Measurements from ENCODE around the gene DNAH10.

DNAH10 gene, protein sequence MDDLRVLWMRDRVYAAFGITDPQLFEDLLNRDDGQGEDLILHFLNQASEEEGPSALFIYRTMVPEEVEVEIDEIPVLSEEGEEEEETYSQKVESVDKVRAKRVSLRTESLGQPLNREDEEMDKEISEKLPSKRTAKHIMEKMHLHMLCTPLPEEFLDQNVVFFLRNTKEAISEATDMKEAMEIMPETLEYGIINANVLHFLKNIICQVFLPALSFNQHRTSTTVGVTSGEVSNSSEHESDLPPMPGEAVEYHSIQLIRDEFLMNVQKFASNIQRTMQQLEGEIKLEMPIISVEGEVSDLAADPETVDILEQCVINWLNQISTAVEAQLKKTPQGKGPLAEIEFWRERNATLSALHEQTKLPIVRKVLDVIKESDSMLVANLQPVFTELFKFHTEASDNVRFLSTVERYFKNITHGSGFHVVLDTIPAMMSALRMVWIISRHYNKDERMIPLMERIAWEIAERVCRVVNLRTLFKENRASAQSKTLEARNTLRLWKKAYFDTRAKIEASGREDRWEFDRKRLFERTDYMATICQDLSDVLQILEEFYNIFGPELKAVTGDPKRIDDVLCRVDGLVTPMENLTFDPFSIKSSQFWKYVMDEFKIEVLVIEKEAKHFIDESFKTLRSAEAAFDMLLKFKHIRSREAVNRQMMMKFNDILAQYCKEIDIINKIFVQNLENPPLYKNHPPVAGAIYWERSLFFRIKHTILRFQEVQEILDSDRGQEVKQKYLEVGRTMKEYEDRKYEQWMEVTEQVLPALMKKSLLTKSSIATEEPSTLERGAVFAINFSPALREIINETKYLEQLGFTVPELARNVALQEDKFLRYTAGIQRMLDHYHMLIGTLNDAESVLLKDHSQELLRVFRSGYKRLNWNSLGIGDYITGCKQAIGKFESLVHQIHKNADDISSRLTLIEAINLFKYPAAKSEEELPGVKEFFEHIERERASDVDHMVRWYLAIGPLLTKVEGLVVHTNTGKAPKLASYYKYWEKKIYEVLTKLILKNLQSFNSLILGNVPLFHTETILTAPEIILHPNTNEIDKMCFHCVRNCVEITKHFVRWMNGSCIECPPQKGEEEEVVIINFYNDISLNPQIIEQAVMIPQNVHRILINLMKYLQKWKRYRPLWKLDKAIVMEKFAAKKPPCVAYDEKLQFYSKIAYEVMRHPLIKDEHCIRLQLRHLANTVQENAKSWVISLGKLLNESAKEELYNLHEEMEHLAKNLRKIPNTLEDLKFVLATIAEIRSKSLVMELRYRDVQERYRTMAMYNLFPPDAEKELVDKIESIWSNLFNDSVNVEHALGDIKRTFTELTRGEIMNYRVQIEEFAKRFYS (N-terminal part only)

DNA sequence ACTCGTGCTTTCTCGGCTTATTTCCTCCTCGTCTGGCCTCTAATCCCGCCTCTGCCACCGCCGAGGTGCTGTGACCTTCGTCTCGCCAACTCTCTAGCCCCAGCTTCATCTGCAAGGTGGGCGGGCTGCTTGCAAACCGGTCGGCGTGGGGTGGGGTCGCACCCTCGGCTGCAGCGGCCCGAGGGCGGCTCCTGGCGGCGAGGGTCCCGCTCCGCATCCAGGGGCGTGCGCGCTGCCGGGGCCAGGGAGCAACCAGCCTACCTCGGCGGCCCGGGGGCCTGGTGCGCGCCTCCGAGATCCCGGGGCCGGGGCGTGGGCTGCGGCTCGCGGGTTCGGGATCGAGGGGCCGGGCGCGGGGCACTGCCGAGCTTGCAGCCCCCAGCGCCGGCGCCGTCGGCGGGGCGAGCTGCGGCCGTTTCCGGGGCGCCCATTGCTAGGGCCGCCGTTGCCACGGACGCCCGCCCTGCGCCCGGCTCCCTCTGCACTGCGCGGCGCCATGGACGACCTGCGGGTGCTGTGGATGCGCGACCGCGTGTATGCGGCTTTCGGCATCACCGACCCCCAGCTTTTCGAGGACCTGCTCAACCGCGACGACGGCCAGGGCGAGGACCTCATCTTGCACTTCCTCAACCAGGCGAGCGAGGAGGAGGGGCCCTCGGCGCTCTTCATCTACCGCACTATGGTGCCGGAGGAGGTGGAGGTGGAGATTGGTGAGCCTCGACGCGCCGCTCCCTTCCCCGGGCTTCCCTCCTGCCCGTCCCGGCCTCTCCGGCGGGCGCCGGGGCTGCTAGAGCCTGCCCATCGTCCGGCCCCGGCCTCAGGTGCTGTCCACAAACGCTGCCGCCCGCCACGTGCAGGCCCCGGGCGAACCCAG, at the start of gene DNAH10:
Gene DNAH10, plus strand, starts transcription at position 461 of the 874 bp plus-strand sequence. Its CDS starts 36 bp downstream, at position 497.
- peak; percentile 34 for DNase-seq (ENCODE audit: low read depth)
- no peak within 1 kb of the TSS for H3K4me3 ChIP-seq (ENCODE audit: low read depth, low read length)

GRCh38 chr12:123712780-123713319, 49.3 kb upstream of the DNAH10 start:
- no peak for TF ChIP-seq POLR2A (IDR thresholded peaks at IDR 0.05; ENCODE audit: extremely low read depth, insufficient read length)
- TF ChIP-seq, protein P1, sequence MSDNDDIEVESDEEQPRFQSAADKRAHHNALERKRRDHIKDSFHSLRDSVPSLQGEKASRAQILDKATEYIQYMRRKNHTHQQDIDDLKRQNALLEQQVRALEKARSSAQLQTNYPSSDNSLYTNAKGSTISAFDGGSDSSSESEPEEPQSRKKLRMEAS (IDR thresholded peaks at IDR 0.05; ENCODE audit: low read depth, low read length) = no peak
- TF ChIP-seq, protein P2, sequence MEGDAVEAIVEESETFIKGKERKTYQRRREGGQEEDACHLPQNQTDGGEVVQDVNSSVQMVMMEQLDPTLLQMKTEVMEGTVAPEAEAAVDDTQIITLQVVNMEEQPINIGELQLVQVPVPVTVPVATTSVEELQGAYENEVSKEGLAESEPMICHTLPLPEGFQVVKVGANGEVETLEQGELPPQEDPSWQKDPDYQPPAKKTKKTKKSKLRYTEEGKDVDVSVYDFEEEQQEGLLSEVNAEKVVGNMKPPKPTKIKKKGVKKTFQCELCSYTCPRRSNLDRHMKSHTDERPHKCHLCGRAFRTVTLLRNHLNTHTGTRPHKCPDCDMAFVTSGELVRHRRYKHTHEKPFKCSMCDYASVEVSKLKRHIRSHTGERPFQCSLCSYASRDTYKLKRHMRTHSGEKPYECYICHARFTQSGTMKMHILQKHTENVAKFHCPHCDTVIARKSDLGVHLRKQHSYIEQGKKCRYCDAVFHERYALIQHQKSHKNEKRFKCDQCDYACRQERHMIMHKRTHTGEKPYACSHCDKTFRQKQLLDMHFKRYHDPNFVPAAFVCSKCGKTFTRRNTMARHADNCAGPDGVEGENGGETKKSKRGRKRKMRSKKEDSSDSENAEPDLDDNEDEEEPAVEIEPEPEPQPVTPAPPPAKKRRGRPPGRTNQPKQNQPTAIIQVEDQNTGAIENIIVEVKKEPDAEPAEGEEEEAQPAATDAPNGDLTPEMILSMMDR (IDR thresholded peaks at IDR 0.05; ENCODE audit: low read depth, low read length) = no peak
- TF ChIP-seq MYC (IDR thresholded peaks at IDR 0.05; ENCODE audit: low read depth, low read length) = no peak
- peak overlapping the region; percentile 80 for H3K4me3 ChIP-seq (ENCODE audit: low read depth, low read length)
- DNase-seq (ENCODE audit: low read depth) = peak; percentile 32

More for the DNA sequence above, at the start of gene DNAH10:
- no peak for TF ChIP-seq MYC (IDR thresholded peaks at IDR 0.05; ENCODE audit: low read depth, low read length)
- TF ChIP-seq, protein P1 (IDR thresholded peaks at IDR 0.05; ENCODE audit: low read depth, low read length) = no peak
- TF ChIP-seq POLR2A (IDR thresholded peaks at IDR 0.05; ENCODE audit: extremely low read depth, insufficient read length) = no peak
- TF ChIP-seq, protein P2 (IDR thresholded peaks at IDR 0.05; ENCODE audit: low read depth, low read length) = no peak

DNA sequence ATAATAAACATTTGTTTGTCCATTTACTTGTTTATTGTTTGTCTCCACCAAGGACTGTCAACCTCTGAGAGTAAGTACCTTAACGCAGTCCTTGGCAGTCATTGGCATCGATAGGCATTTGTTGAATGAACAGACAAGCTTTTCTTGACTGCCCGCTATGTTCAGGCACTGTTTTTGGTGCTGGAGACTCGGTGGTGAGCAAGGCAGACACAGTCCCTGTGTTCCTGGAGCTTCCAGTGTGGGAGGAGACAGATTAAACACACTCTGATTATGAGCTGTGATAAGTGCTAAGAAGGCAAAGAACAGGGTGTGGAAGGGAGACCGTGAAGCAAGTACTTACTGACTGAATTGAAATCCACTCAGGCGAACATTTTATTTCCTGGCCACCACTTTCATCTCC, 48.7 kb upstream of the DNAH10 start:
- DNase-seq (ENCODE audit: low read depth) = peak; percentile 32
- TF ChIP-seq MYC (IDR thresholded peaks at IDR 0.05; ENCODE audit: low read depth, low read length) = no peak
- TF ChIP-seq, protein P2 (IDR thresholded peaks at IDR 0.05; ENCODE audit: low read depth, low read length) = no peak
- TF ChIP-seq, protein P1 (IDR thresholded peaks at IDR 0.05; ENCODE audit: low read depth, low read length) = no peak
- H3K4me3 ChIP-seq (ENCODE audit: low read depth, low read length) = peak overlapping the region; percentile 80

DNA sequence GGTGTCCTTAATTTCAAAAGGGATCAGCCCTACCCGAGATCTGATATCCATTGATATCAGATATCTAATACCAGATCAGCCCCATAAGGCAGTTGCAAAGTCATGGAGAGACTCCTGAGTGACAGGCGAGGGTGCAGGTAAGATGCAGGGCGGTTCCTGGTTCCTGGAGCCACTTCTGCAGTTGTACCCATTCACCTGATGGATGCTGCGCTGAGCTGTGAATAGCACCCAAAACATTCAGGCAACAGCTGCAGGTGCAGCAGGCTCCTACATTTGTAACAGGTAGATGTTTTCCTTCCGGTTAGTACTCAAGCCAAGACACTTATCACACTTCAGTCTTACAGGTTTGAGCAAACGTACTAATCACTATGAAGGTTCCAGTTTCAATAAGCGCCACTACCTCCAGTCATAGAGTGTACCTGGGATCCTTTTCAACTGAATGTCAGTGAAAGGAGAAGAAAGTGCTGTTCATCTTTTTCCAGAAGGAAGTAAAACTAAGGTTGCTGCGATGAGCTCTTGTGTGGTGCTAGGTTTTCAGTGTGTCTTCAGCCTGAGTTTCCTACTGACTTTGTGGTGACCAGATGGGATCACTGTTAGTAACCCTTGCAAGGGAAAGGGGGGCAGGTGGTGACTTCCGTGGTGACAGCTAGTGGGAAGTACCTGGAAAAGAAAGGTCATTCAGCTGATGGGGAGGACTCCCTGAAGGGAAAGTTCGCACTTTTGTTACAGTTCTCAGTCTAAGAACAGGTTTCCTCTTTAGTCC, 48.1 kb upstream of the DNAH10 start:
- no peak for DNase-seq (ENCODE audit: low read depth)
- TF ChIP-seq, protein P2 (IDR thresholded peaks at IDR 0.05; ENCODE audit: low read depth, low read length) = no peak
- TF ChIP-seq, protein P1 (IDR thresholded peaks at IDR 0.05; ENCODE audit: low read depth, low read length) = no peak
- TF ChIP-seq MYC (IDR thresholded peaks at IDR 0.05; ENCODE audit: low read depth, low read length) (no peak), POLR2A (IDR thresholded peaks at IDR 0.05; ENCODE audit: extremely low read depth, insufficient read length) (no peak)
- H3K4me3 ChIP-seq (ENCODE audit: low read depth, low read length) = peak overlapping the region; percentile 80

Data from NB4 (cell line).